ENCODE results near the gene RACGAP1.

Gene RACGAP1

DNA sequence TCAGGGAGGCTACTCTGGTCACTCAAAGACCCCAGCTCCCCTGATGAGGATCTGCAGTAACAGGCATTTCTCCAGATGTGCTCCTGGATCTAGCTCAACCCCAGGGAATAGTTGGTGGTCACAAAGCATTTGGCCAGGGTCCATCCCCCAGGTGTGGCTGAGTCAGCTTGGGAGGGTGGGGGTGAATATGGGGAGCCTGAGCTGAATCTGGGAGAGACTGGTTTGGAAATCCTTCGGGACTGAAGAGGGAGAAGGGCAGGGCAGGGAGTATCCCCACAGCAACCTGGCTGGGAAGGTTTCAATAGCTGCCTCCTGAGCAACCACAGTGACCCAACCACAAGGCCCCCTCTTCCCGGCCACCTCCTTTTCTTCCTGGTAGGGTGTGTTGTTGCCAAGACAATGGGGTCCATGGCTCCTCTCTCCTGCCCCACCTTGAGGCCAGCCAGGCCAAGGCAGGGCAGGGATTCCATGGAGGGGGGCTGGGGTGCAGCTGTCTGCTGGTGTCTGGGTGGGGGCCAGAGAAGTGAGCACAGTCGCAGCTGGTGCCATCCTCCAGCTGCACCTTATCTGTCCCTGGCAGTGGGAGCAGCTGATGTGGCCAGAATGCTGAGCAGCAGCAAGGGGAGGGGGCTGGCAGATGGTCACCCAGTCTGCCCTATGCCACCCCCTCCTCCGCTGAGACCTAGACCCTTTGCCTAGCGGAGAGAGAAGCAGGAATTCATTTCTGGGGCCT is 37.6 kb upstream of the RACGAP1 start:
- peaks cover 0 to 18% (median 6%) of the 10 kb centered on the region in 4 donors for H3K4me1 ChIP-seq
- H3K9me3 ChIP-seq: no peaks in the 10 kb centered on the region
- peaks cover 0 to 3% of the 10 kb centered on the region in 2 donors for H3K27me3 ChIP-seq
- no peak for DNase-seq
- intact Hi-C loops (cut with DNase I; ENCODE audit: low total_unique reads): no loop called here
- no peak overlapping the region for H3K27ac ChIP-seq
- H3K4me3 ChIP-seq: no peak overlapping the region
- TF ChIP-seq CTCF (IDR thresholded peaks at IDR 0.05): no peak
- no peaks in the 10 kb centered on the region for H3K36me3 ChIP-seq

DNA sequence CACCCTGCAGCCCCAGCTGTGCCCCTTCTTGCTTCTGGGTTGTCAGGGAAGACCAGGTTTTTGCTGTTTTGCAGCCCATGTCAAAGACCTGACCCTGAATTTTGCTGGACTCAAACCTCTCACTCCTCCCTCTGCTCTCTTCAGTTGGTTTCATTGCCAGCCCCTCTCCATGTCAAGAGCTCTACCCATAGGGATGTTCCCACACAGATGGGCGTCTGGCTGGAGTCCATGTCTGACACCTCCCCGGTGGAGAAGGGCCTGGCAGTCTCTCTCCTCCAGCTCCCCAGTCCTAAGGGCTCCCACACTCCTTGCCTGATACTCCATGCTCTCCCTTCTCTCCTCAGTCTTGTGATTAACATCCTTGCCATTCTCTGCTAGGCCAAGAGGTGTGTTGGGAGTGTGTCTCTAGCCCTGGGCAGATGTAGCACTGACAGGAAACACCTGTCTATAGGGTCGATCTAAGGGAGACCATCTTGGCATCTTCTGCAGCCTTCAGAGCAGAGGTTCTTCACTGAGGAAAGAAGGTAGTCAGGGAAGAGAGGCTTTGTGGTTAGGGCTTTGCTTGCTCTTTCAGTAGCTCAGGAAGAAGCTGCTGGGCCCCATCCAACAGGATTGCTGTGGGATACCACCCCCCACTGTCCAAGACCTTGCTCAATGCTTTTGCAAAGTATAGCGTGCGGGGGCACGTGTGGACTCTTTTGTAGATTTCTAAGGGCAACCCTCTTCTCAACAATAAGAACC is 36.8 kb upstream of the RACGAP1 start:
- H3K4me1 ChIP-seq: peaks cover 0 to 23% (median 12%) of the 10 kb centered on the region in 4 donors
- peaks cover 0 to 3% of the 10 kb centered on the region in 2 donors for H3K27me3 ChIP-seq
- H3K36me3 ChIP-seq: no peaks in the 10 kb centered on the region
- no peak overlapping the region for H3K27ac ChIP-seq
- H3K4me3 ChIP-seq: no peak overlapping the region
- DNase-seq: no peak
- H3K9me3 ChIP-seq: no peaks in the 10 kb centered on the region
- no peak for TF ChIP-seq CTCF (IDR thresholded peaks at IDR 0.05)
- intact Hi-C loops (cut with DNase I; ENCODE audit: low total_unique reads): no loop called here

GRCh38 chr12:50061171-50061570 is 35.9 kb upstream of the RACGAP1 start:
- peak in 1 of 2 experiments; percentile 13 for TF ChIP-seq CTCF (IDR thresholded peaks at IDR 0.05)
- H3K27me3 ChIP-seq: peaks cover 0 to 7% of the 10 kb centered on the region in 2 donors
- H3K4me3 ChIP-seq: no peak overlapping the region
- peaks cover 0 to 23% (median 17%) of the 10 kb centered on the region in 4 donors for H3K4me1 ChIP-seq
- no peak overlapping the region for H3K27ac ChIP-seq
- H3K9me3 ChIP-seq: no peaks in the 10 kb centered on the region
- DNase-seq: no peak
- no peaks in the 10 kb centered on the region for H3K36me3 ChIP-seq
- intact Hi-C loops (cut with DNase I; ENCODE audit: low total_unique reads): no loop called here

DNA sequence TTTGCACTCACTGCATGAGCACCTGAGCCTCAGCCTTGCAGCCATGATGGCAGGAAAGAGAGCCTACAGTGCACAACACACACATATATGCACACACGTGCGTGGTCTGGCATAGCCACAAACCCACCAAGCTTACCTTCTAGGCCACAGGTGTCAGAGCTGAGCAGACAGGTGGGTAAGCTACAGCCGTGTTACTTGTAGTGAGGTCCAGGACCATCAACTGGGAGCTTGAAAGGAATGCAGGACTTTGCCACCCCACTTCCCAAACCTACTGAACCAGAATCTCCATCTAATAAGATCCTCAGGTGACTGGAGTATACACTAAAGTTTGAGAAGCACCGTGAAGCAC is 34.8 kb upstream of the RACGAP1 start:
- H3K9me3 ChIP-seq: no peaks in the 10 kb centered on the region
- no peak overlapping the region for H3K27ac ChIP-seq
- peaks cover 0 to 14% of the 10 kb centered on the region in 2 donors for H3K27me3 ChIP-seq
- no peak for DNase-seq
- intact Hi-C loops (cut with DNase I; ENCODE audit: low total_unique reads): no loop called here
- H3K4me3 ChIP-seq: no peak overlapping the region
- no peak for TF ChIP-seq CTCF (IDR thresholded peaks at IDR 0.05)
- H3K4me1 ChIP-seq: peaks cover 0 to 27% (median 25%) of the 10 kb centered on the region in 4 donors
- no peaks in the 10 kb centered on the region for H3K36me3 ChIP-seq

GRCh38 chr12:50059440-50060119 is 34.3 kb upstream of the RACGAP1 start:
- H3K27me3 ChIP-seq: peaks cover 0 to 19% of the 10 kb centered on the region in 2 donors
- no peak overlapping the region for H3K27ac ChIP-seq
- H3K4me3 ChIP-seq: no peak overlapping the region
- no peaks in the 10 kb centered on the region for H3K36me3 ChIP-seq
- H3K4me1 ChIP-seq: peaks cover 0 to 27% (median 25%) of the 10 kb centered on the region in 4 donors
- TF ChIP-seq CTCF (IDR thresholded peaks at IDR 0.05): no peak
- intact Hi-C loops (cut with DNase I; ENCODE audit: low total_unique reads): loop anchor here (5.0 kb wide), 1 partner anchor 92 kb away; no protein-coding TSS in a partner anchor
- no peak for DNase-seq
- H3K9me3 ChIP-seq: no peaks in the 10 kb centered on the region

Data from tibial artery (tissue), 4 donors.